ENCODE measurements around the gene ZNF598. TPM values are rescaled to one million over a fixed set of nuclear protein-coding genes. Genes with fewer than 3 reads are reported as not detected.

ZNF598 gene
- total and polyA plus RNA-seq, 10 of the 15 experiments (the other 5 are each of a cell fraction or from before 2014, with no cell fraction given), result 0.08 to 74.0 (median 14.4) TPM

- in situ Hi-C loops (cut with MboI) (no loop called here), intact Hi-C loops (cut with micrococcal nuclease; ENCODE audit: unreplicated experiment) (no loop called here)
- RAD21 ChIA-PET (ENCODE audit: unreplicated experiment), result interaction anchor here (0.6 to 1.9 kb wide), 6 partner anchors 18 to 1195 kb away, joined by 3 to 7 read pairs (median 3); partner anchors contain the start of genes NOXO1, NUBP2 and SPSB3
- no peaks in the 10 kb centered on the region for H3K9me3 ChIP-seq (replicated peaks; ENCODE audit: control insufficient read depth, insufficient read depth, low read length)
- H3K4me1 ChIP-seq (ENCODE audit: control insufficient read depth, insufficient read depth, low read length), result peaks cover 16% of the 10 kb centered on the region
- no peak for FAIRE-seq
- WGBS (ENCODE audit: insufficient coverage, insufficient replicate concordance, low lambda C conversion rate, missing lambda C conversion rate), result under 1% methylated on average over 28 of the region's 44 CpGs
- DNase-seq (ENCODE audit: low read depth, low spot score), result no peak
- peaks cover 6% of the 10 kb centered on the region; the same call in 1 of the 2 replicates for H4K20me1 ChIP-seq (ENCODE audit: control insufficient read depth, insufficient read depth)
- no TSS peak for BruUV-seq (replicated peaks)
- H3K4me3 ChIP-seq, result peak overlapping the region; percentile 98
- SMC1A ChIA-PET (ENCODE audit: uncharacterized antibody, unreplicated experiment), result interaction anchor here (1.0 to 1.7 kb wide), 2 partner anchors 18 to 21 kb away, joined by 5 to 7 read pairs; partner anchors contain the start of genes MSRB1 and NOXO1
- H3K4me2 ChIP-seq (ENCODE audit: control insufficient read depth, insufficient read depth), result peak overlapping the region; percentile 83
- peak overlapping the region; percentile 99 for H3K9ac ChIP-seq (ENCODE audit: control insufficient read depth, insufficient read depth, low read length)
- peaks cover 11 to 13% of the 10 kb centered on the region in 2 experiments; a peak in 3 of 4 replicates for H3K36me3 ChIP-seq (ENCODE audit: control insufficient read depth in 2 of 2, insufficient read depth in 2 of 2, low read length in 1 of 2)
- CTCF ChIA-PET, result interaction anchor here (0.6 to 1.2 kb wide), 3 partner anchors 27 to 287 kb away, joined by 3 read pairs; partner anchors contain the start of gene ECI1
- POLR2A ChIA-PET, result interaction anchor here (0.6 to 3.3 kb wide), 17 partner anchors 8 to 305 kb away, joined by 3 to 25 read pairs (median 7); partner anchors contain the start of genes MSRB1, NOXO1, NUBP2 and SPSB3
- H3K27ac ChIP-seq (ENCODE audit: control insufficient read depth, insufficient read depth), result peak overlapping the region; percentile 90
- peak; percentile 5 for ATAC-seq
- no peaks in the 10 kb centered on the region for H3K27me3 ChIP-seq (replicated peaks in 1 of 2; ENCODE audit: control insufficient read depth in 2 of 2, insufficient read depth in 2 of 2, low read length in 1 of 2)
- H2AFZ ChIP-seq (ENCODE audit: control insufficient read depth, low read depth, low read length), result no peak overlapping the region
- H3K79me2 ChIP-seq (ENCODE audit: control insufficient read depth, insufficient read depth, low read length), result peaks cover 67% of the 10 kb centered on the region
- TF ChIP-seq CREM (IDR thresholded peaks at IDR 0.05; ENCODE audit: low read depth) (no peak), RB1 (IDR thresholded peaks at IDR 0.05; ENCODE audit: borderline replicate concordance) (no peak), IRF5 (IDR thresholded peaks at IDR 0.05; ENCODE audit: borderline replicate concordance) (no peak), NR2F1 (conservative IDR thresholded peaks at IDR 0.05) (peak; percentile 49; the same call in 1 of the 2 replicates), GABPA (IDR thresholded peaks at IDR 0.05; ENCODE audit: low read depth) (no peak), FOXM1 (IDR thresholded peaks at IDR 0.05; ENCODE audit: low read depth, low read length) (no peak), POLR2A (IDR thresholded peaks at IDR 0.05; ENCODE audit: low read depth, low read length) (peak; percentile 69), KAT2A (conservative IDR thresholded peaks at IDR 0.05; ENCODE audit: control insufficient read depth, low read depth, low read length) (no peak), HDAC6 (IDR thresholded peaks at IDR 0.05; ENCODE audit: unreplicated experiment) (no peak), ASH2L (IDR thresholded peaks at IDR 0.05; ENCODE audit: borderline replicate concordance, low read depth) (no peak), LARP7 (IDR thresholded peaks at IDR 0.05) (no peak), MYC (IDR thresholded peaks at IDR 0.05; ENCODE audit: insufficient read depth, insufficient read length, insufficient replicate concordance, low read length, severe bottlenecking) (no peak), NFXL1 (IDR thresholded peaks at IDR 0.05; ENCODE audit: borderline replicate concordance) (no peak), POLR2AphosphoS5 (IDR thresholded peaks at IDR 0.05; ENCODE audit: low read length) (peak; percentile 83), SIN3A (IDR thresholded peaks at IDR 0.05; ENCODE audit: low read depth, low read length) (peak; percentile 72; the same call in 1 of the 2 replicates), ZNF207 (IDR thresholded peaks at IDR 0.05; ENCODE audit: borderline replicate concordance) (no peak)
- TF ChIP-seq, protein P1, sequence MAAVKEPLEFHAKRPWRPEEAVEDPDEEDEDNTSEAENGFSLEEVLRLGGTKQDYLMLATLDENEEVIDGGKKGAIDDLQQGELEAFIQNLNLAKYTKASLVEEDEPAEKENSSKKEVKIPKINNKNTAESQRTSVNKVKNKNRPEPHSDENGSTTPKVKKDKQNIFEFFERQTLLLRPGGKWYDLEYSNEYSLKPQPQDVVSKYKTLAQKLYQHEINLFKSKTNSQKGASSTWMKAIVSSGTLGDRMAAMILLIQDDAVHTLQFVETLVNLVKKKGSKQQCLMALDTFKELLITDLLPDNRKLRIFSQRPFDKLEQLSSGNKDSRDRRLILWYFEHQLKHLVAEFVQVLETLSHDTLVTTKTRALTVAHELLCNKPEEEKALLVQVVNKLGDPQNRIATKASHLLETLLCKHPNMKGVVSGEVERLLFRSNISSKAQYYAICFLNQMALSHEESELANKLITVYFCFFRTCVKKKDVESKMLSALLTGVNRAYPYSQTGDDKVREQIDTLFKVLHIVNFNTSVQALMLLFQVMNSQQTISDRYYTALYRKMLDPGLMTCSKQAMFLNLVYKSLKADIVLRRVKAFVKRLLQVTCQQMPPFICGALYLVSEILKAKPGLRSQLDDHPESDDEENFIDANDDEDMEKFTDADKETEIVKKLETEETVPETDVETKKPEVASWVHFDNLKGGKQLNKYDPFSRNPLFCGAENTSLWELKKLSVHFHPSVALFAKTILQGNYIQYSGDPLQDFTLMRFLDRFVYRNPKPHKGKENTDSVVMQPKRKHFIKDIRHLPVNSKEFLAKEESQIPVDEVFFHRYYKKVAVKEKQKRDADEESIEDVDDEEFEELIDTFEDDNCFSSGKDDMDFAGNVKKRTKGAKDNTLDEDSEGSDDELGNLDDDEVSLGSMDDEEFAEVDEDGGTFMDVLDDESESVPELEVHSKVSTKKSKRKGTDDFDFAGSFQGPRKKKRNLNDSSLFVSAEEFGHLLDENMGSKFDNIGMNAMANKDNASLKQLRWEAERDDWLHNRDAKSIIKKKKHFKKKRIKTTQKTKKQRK (IDR thresholded peaks at IDR 0.05; ENCODE audit: low read depth, low read length), result no peak
- TF ChIP-seq, protein P2, sequence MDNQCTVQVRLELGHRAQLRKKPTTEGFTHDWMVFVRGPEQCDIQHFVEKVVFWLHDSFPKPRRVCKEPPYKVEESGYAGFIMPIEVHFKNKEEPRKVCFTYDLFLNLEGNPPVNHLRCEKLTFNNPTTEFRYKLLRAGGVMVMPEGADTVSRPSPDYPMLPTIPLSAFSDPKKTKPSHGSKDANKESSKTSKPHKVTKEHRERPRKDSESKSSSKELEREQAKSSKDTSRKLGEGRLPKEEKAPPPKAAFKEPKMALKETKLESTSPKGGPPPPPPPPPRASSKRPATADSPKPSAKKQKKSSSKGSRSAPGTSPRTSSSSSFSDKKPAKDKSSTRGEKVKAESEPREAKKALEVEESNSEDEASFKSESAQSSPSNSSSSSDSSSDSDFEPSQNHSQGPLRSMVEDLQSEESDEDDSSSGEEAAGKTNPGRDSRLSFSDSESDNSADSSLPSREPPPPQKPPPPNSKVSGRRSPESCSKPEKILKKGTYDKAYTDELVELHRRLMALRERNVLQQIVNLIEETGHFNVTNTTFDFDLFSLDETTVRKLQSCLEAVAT (IDR thresholded peaks at IDR 0.05), result peak; percentile 28; the same call in 1 of the 2 replicates
These were observed 45.7 kb downstream of the ZNF598 start for GRCh38 chr16:1963806-1964505.
